ENCODE results near the gene VPS39.

VPS39 gene

DNA sequence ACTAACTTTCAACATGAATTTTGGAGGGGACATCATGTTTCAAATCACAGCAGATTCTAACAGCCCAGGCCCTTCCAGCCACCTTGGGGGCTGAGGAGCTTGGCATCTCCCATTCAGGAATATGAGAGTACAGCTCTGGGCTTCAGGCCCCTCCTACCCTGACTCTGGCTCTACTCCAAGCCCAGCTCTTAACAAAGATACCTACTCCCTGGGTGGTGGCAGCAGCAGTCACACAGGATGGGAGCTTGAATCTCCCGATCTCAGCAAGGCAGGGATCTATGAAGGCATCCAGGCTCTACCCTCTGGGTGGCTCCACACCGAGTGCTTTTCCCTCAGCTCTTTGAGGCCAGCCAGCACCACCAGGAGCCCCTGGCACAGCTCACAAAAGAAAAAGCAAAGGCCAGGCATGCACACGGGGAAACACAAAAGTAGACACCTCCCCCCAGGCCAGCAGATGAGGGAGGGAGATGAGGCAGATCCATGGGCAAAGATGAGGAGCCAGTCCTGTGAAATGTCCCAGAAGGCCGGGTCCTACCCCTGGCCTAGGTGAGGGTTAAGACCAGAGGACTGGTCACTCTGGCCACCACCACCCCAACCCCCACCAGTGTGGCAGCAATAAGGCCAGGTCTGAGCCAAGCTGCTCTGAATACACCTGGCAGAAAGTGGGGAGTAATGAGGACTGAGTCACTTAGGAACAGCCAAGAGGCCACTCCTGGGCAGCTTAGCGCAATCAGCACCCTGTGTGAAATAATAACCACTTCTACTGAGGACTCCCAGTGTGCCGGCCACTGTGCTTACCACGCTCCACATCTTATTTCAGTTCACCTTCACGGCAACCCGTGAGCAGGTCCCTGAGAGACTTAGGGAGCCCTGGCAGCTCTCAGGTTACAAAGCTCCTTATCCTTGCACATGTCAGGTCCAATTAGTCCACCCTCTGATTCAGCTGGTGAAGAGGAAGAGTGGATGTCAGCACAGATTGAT lies 76.0 kb downstream of the VPS39 start:
- DNase-seq (ENCODE audit: extremely low spot score): no peak
- ChIA-PET POLR2A (no interaction called here), CTCF (interaction anchor here (0.6 to 0.7 kb wide), 2 partner anchors 26 to 46 kb away, joined by 3 to 4 read pairs; no protein-coding TSS in a partner anchor)
- TF ChIP-seq HDGF (IDR thresholded peaks at IDR 0.05; ENCODE audit: borderline replicate concordance): no peak
- TF ChIP-seq ZNF384 (IDR thresholded peaks at IDR 0.05): no peak
- TF ChIP-seq SUZ12 (IDR thresholded peaks at IDR 0.05): no peak
- no peak for TF ChIP-seq LEF1 (IDR thresholded peaks at IDR 0.05; ENCODE audit: borderline replicate concordance)
- TF ChIP-seq SP1 (IDR thresholded peaks at IDR 0.05): no peak
- no peak for TF ChIP-seq ARNT (IDR thresholded peaks at IDR 0.05)
- no peak for TF ChIP-seq BHLHE40 (IDR thresholded peaks at IDR 0.05; ENCODE audit: borderline replicate concordance)

DNA sequence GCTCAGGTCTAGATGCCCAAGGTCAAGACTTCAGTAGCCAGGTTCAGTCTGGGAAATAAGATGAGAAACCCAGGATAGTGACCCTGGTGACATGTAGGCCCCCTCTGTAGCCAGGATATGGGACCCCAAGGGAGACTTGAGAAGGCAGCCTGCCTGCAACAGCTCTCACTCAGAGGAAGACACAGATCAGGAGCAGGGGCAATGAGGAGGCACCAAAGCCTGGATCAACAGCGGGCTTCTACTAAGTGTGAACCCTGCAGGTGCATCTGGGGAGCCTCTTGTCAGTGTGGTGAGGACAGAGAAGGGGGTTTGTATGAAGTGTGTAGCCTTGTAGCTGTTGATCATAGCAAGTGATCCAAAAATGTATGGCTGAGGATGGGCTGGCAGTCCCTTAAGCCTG lies 77.1 kb downstream of the VPS39 start:
- no peak for TF ChIP-seq HDGF (IDR thresholded peaks at IDR 0.05; ENCODE audit: borderline replicate concordance)
- no peak for TF ChIP-seq SP1 (IDR thresholded peaks at IDR 0.05)
- TF ChIP-seq L3MBTL2 (conservative IDR thresholded peaks at IDR 0.05): no peak
- no peak for TF ChIP-seq CTBP1 (IDR thresholded peaks at IDR 0.05; ENCODE audit: borderline replicate concordance)
- TF ChIP-seq ARNT (IDR thresholded peaks at IDR 0.05): no peak
- no peak for TF ChIP-seq ELF4 (IDR thresholded peaks at IDR 0.05)
- no peak for TF ChIP-seq ZNF384 (IDR thresholded peaks at IDR 0.05)
- TF ChIP-seq FOXM1 (IDR thresholded peaks at IDR 0.05; ENCODE audit: borderline replicate concordance): no peak
- TF ChIP-seq NFRKB (IDR thresholded peaks at IDR 0.05): no peak
- no peak for TF ChIP-seq LEF1 (IDR thresholded peaks at IDR 0.05; ENCODE audit: borderline replicate concordance)
- no peak for TF ChIP-seq FOXA1 (IDR thresholded peaks at IDR 0.05)
- TF ChIP-seq SUZ12 (IDR thresholded peaks at IDR 0.05): no peak
- TF ChIP-seq FOXK2 (IDR thresholded peaks at IDR 0.05): no peak
- TF ChIP-seq, protein P1, sequence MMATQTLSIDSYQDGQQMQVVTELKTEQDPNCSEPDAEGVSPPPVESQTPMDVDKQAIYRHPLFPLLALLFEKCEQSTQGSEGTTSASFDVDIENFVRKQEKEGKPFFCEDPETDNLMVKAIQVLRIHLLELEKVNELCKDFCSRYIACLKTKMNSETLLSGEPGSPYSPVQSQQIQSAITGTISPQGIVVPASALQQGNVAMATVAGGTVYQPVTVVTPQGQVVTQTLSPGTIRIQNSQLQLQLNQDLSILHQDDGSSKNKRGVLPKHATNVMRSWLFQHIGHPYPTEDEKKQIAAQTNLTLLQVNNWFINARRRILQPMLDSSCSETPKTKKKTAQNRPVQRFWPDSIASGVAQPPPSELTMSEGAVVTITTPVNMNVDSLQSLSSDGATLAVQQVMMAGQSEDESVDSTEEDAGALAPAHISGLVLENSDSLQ (IDR thresholded peaks at IDR 0.05): no peak
- TF ChIP-seq TARDBP (IDR thresholded peaks at IDR 0.05): no peak
- no peak for TF ChIP-seq BHLHE40 (IDR thresholded peaks at IDR 0.05; ENCODE audit: borderline replicate concordance)
- DNase-seq (ENCODE audit: extremely low spot score): no peak
- ChIA-PET CTCF (interaction anchor here (0.8 kb wide), 1 partner anchor 10 kb away, joined by 3 read pairs; no protein-coding TSS in a partner anchor), POLR2A (interaction anchor here (1.1 kb wide), 1 partner anchor 44 kb away, joined by 4 read pairs; no protein-coding TSS in a partner anchor)

DNA sequence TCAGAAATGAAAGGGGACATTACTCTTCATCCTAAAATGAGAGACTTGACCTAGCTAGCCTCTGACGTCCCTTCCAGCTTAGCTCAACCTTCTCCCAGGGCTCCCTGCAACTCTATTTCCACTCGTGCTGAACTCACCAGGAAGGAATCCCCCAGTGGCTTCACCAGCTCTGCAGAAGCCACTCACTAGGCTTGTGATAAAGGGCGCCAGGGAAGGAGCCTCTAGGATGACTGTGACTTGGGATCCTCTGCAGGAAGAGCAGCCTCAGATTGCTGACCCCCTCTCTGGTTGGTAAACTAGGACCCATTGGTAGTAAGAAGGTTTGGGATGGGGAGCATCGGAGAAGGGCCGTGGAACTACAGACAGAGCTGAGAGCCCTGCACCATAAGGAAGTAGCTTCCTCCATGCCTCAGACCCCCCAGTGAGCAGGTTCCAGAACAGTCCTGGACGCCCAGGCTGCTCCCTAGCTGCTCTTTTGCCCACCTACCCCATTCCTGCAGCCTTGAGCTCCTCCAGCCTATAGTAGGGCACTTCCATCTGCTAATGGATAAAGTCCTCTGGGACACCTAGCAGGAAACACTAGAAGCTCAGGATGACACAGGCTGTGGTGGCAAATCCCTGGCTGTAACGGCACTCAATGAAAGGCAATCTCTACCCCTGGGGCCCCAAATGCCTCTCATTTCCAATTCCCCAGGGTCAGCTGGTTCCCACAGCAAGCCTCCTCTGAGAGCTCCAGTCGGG lies 77.7 kb downstream of the VPS39 start:
- no peak for DNase-seq (ENCODE audit: extremely low spot score)
- TF ChIP-seq BHLHE40 (IDR thresholded peaks at IDR 0.05; ENCODE audit: borderline replicate concordance): no peak
- no peak for TF ChIP-seq ELF4 (IDR thresholded peaks at IDR 0.05)
- TF ChIP-seq ZNF384 (IDR thresholded peaks at IDR 0.05): no peak
- no peak for TF ChIP-seq FOXM1 (IDR thresholded peaks at IDR 0.05; ENCODE audit: borderline replicate concordance)
- TF ChIP-seq NFRKB (IDR thresholded peaks at IDR 0.05): no peak
- no peak for TF ChIP-seq CTBP1 (IDR thresholded peaks at IDR 0.05; ENCODE audit: borderline replicate concordance)
- no peak for TF ChIP-seq HDGF (IDR thresholded peaks at IDR 0.05; ENCODE audit: borderline replicate concordance)
- TF ChIP-seq SP1 (IDR thresholded peaks at IDR 0.05): no peak
- no peak for TF ChIP-seq ARNT (IDR thresholded peaks at IDR 0.05)
- TF ChIP-seq, protein P1 (IDR thresholded peaks at IDR 0.05): no peak
- TF ChIP-seq L3MBTL2 (conservative IDR thresholded peaks at IDR 0.05): no peak
- TF ChIP-seq FOXK2 (IDR thresholded peaks at IDR 0.05): no peak
- no peak for TF ChIP-seq SUZ12 (IDR thresholded peaks at IDR 0.05)
- no peak for TF ChIP-seq FOXA1 (IDR thresholded peaks at IDR 0.05)
- ChIA-PET CTCF (interaction anchor here (0.8 kb wide), 2 partner anchors 10 to 50 kb away, joined by 3 read pairs; no protein-coding TSS in a partner anchor), POLR2A (interaction anchor here (1.1 kb wide), 1 partner anchor 44 kb away, joined by 4 read pairs; no protein-coding TSS in a partner anchor)

DNA sequence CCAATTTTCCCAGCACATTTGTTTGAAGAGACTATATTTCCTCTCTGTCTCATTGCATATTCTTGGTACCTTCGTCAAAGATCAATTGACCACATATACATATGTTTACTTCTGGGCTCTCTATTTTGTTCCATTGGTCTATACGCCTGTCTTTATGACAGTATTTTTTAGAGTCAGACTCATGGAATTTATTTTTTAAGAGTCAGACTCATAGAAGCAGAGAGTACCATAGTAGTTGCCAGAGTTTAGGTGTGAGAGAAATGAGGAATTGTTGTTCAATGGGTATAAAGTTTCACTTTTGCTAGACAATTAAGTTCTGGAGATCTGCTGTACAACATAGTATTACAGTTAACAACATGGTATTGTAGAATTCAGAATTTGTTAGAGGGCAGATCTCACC lies 78.7 kb downstream of the VPS39 start:
- POLR2A ChIA-PET: no interaction called here
- CTCF ChIA-PET: no interaction called here
- no peak for TF ChIP-seq FOXM1 (IDR thresholded peaks at IDR 0.05; ENCODE audit: borderline replicate concordance)
- TF ChIP-seq NFRKB (IDR thresholded peaks at IDR 0.05): no peak
- no peak for TF ChIP-seq FOXK2 (IDR thresholded peaks at IDR 0.05)
- TF ChIP-seq ELF4 (IDR thresholded peaks at IDR 0.05): no peak
- no peak for TF ChIP-seq FOXA1 (IDR thresholded peaks at IDR 0.05)
- TF ChIP-seq LEF1 (IDR thresholded peaks at IDR 0.05; ENCODE audit: borderline replicate concordance): no peak
- TF ChIP-seq ZNF384 (IDR thresholded peaks at IDR 0.05): no peak
- no peak for TF ChIP-seq L3MBTL2 (conservative IDR thresholded peaks at IDR 0.05)
- TF ChIP-seq TARDBP (IDR thresholded peaks at IDR 0.05): no peak
- no peak for TF ChIP-seq HDGF (IDR thresholded peaks at IDR 0.05; ENCODE audit: borderline replicate concordance)
- TF ChIP-seq BHLHE40 (IDR thresholded peaks at IDR 0.05; ENCODE audit: borderline replicate concordance): no peak
- TF ChIP-seq CTBP1 (IDR thresholded peaks at IDR 0.05; ENCODE audit: borderline replicate concordance): no peak
- TF ChIP-seq SP1 (IDR thresholded peaks at IDR 0.05): no peak
- TF ChIP-seq ARNT (IDR thresholded peaks at IDR 0.05): no peak
- no peak for TF ChIP-seq SUZ12 (IDR thresholded peaks at IDR 0.05)
- TF ChIP-seq, protein P1 (IDR thresholded peaks at IDR 0.05): no peak
- no peak for DNase-seq (ENCODE audit: extremely low spot score)

DNA sequence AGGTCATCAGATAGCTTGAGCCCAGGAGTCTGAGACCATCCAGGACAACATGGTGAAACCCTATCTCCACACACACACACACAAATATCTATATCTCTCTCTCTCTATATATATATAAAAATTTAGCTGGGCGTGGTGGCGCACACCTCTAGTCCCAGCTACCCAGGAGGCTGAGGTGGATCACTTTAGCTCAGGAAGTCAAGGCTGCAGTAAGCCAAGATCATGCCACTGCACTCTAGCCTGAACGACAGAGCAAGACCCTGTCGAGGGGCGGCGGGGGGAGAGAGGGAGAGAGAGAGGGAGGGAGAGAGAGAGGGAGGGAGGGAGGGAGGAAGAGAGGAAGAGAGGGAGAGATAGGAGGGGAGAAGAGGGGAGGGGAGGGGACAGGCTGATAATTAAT lies 79.6 kb downstream of the VPS39 start:
- ChIA-PET POLR2A (no interaction called here), CTCF (interaction anchor here (1.1 kb wide), 1 partner anchor 9 kb away, joined by 3 read pairs; no protein-coding TSS in a partner anchor)
- no peak for DNase-seq (ENCODE audit: extremely low spot score)
- TF ChIP-seq TARDBP (IDR thresholded peaks at IDR 0.05): no peak
- no peak for TF ChIP-seq HDGF (IDR thresholded peaks at IDR 0.05; ENCODE audit: borderline replicate concordance)
- no peak for TF ChIP-seq SUZ12 (IDR thresholded peaks at IDR 0.05)
- no peak for TF ChIP-seq FOXK2 (IDR thresholded peaks at IDR 0.05)
- TF ChIP-seq ZNF384 (IDR thresholded peaks at IDR 0.05): no peak
- no peak for TF ChIP-seq CTBP1 (IDR thresholded peaks at IDR 0.05; ENCODE audit: borderline replicate concordance)
- no peak for TF ChIP-seq FOXA1 (IDR thresholded peaks at IDR 0.05)
- TF ChIP-seq FOXM1 (IDR thresholded peaks at IDR 0.05; ENCODE audit: borderline replicate concordance): no peak
- TF ChIP-seq NFRKB (IDR thresholded peaks at IDR 0.05): no peak
- no peak for TF ChIP-seq ELF4 (IDR thresholded peaks at IDR 0.05)
- no peak for TF ChIP-seq BHLHE40 (IDR thresholded peaks at IDR 0.05; ENCODE audit: borderline replicate concordance)
- no peak for TF ChIP-seq LEF1 (IDR thresholded peaks at IDR 0.05; ENCODE audit: borderline replicate concordance)
- TF ChIP-seq ARNT (IDR thresholded peaks at IDR 0.05): no peak
- TF ChIP-seq, protein P1 (IDR thresholded peaks at IDR 0.05): no peak
- TF ChIP-seq L3MBTL2 (conservative IDR thresholded peaks at IDR 0.05): no peak
- no peak for TF ChIP-seq SP1 (IDR thresholded peaks at IDR 0.05)

Data from HEK293T (cell line).